Left colon (tissue), 2 donors: ENCODE results near the gene VWCE. TPM values are rescaled to one million over a fixed set of nuclear protein-coding genes. Genes with fewer than 3 reads are reported as not detected.

ENCODE experiments used
- ATAC-seq: fragments of 200-7000 bp; cut with Tn5 transposase; one replicate; pipeline ENCODE4 v1.9.1; 2020; ENCODE audit warnings: mild to moderate bottlenecking, moderate library complexity
- DNase-seq, 2 donors: peaks; one replicate each; pipeline ENCODE4 v3.0.0-alpha.2; 2020
- intact Hi-C, 2 donors: fragments of 100-400 bp; cut with DNase I in 1 of 2; cut with micrococcal nuclease in 1 of 2; formaldehyde crosslinking; loops; one replicate each; pipeline versions ENCODE4 v1.11.2 to v1.14.0; 2022; cut with DNase I, micrococcal nuclease
- long read RNA-seq: library from polyadenylated mRNA; unstranded; transcript quantifications from one replicate; pipeline ENCODE4 v2.0.0, GENCODE V29; 2021
- total RNA-seq, 2 donors: library from RNA; stranded (reverse); fragmentation: NEBNext Ultra II Directional; extraction: Animal tissue kit (Norgen Biotek cat#: 25700); gene quantifications; one replicate each; pipeline ENCODE4 v1.2.1, GENCODE V29; 2021
- donor health status: DM: no; HTN: no; CAD: no.
- donor health status: DM: yes; HTN: yes; CAD: no.

VWCE gene
- under 1 TPM; 0.36 to 0.76 TPM for total RNA-seq
- long read RNA-seq, result 0 reads

GRCh38 chr11:61294717-61295595, at the start of gene VWCE:
VWCE (minus strand) TSS chr11:61295316; CDS start chr11:61295037, 279 bp downstream.
- ATAC-seq (peak; percentile 87), DNase-seq (peak; percentile 33 to 68)
- intact Hi-C loops, result no loop called here

GRCh38 chr11:61343792-61344745, 49.0 kb upstream of the VWCE start:
- ATAC-seq, result no peak
- no peak for DNase-seq
- intact Hi-C loops, result no loop called here

- DNase-seq, result no peak
- intact Hi-C loops, result no loop called here
- no peak for ATAC-seq
Measured at GRCh38 chr11:61342207-61342803, 47.2 kb upstream of the VWCE start.

GRCh38 chr11:61341706-61342105, 46.6 kb upstream of the VWCE start:
- no peak for ATAC-seq
- intact Hi-C loops, result no loop called here
- DNase-seq, result no peak

- no peak for DNase-seq
- intact Hi-C loops, result no loop called here
- no peak for ATAC-seq
Measured at GRCh38 chr11:61340979-61341378, 45.9 kb upstream of the VWCE start.

- ATAC-seq (no peak), DNase-seq (no peak)
- intact Hi-C loops, result loop anchor here (5.0 to 10.0 kb wide), 2 partner anchors 45 to 48 kb away; no protein-coding TSS in a partner anchor
Measured at GRCh38 chr11:61339490-61339878, 44.4 kb upstream of the VWCE start.

- ATAC-seq (no peak), DNase-seq (no peak)
- intact Hi-C loops, result loop anchor here (5.0 to 10.0 kb wide), 2 partner anchors 46 to 48 kb away; no protein-coding TSS in a partner anchor
Measured at GRCh38 chr11:61338783-61339489, 43.8 kb upstream of the VWCE start.

GRCh38 chr11:61337706-61338470, 42.8 kb upstream of the VWCE start:
- intact Hi-C loops, result loop anchor here (5.0 to 10.0 kb wide), 2 partner anchors 47 to 49 kb away; no protein-coding TSS in a partner anchor
- DNase-seq (no peak), ATAC-seq (no peak)

GRCh38 chr11:61336171-61336935, 41.2 kb upstream of the VWCE start:
- ATAC-seq, result peak; percentile 64
- DNase-seq, result peak; percentile 67 to 84
- intact Hi-C loops, result loop anchor here (5.0 to 10.0 kb wide), 2 partner anchors 48 to 51 kb away; no protein-coding TSS in a partner anchor

- ATAC-seq (no peak), DNase-seq (no peak)
- intact Hi-C loops, result loop anchor here (5.0 to 10.0 kb wide), 2 partner anchors 49 to 52 kb away; no protein-coding TSS in a partner anchor
Measured at GRCh38 chr11:61335355-61335710, 40.2 kb upstream of the VWCE start.

- no peak for DNase-seq
- ATAC-seq, result no peak
- intact Hi-C loops, result loop anchor here (5.0 to 10.0 kb wide), 2 partner anchors 50 to 53 kb away; no protein-coding TSS in a partner anchor
Measured at GRCh38 chr11:61334434-61335354, 39.6 kb upstream of the VWCE start.

- DNase-seq, result no peak
- intact Hi-C loops, result loop anchor here in 1 of 2 donors (10.0 kb wide), 1 partner anchor 51 kb away; no protein-coding TSS in a partner anchor
- no peak for ATAC-seq
Measured at GRCh38 chr11:61333550-61334433, 38.7 kb upstream of the VWCE start.

- intact Hi-C loops, result loop anchor here in 1 of 2 donors (10.0 kb wide), 1 partner anchor 52 kb away; no protein-coding TSS in a partner anchor
- peak; percentile 92 for ATAC-seq
Measured at GRCh38 chr11:61332797-61333549, 37.9 kb upstream of the VWCE start, which contains the start of the genes DDB1 and TKFC. DDB1 (minus strand) TSS chr11:61333105; CDS start chr11:61332968, 137 bp downstream. TKFC (plus strand) TSS chr11:61333228; CDS start chr11:61334729, 1,501 bp downstream.

More at GRCh38 chr11:61332797-61333549, 37.9 kb upstream of the VWCE start, which contains the start of the genes DDB1 and TKFC:
- peak; percentile 96 to 97 for DNase-seq
